SK-N-SH (cell line): Measurements from ENCODE around the gene MTHFD2L. TPM values are rescaled to one million over a fixed set of nuclear protein-coding genes. Genes with fewer than 3 reads are reported as not detected.
A peak's percentile ranks its signal among the peaks of the same experiment; 100 is the strongest.

Experiments used
- CTCF ChIA-PET: fragments of 300-600, 350-600 bp; formaldehyde crosslinking; extraction: SDS; loops from one replicate; lab custom pipeline; 2021; lab: Yijun Ruan, JAX
- POLR2A ChIA-PET: fragments of 350-600 bp; sonication (Branson Sonifier 250); formaldehyde crosslinking; extraction: SDS; loops from one replicate; lab custom pipeline; 2020; ENCODE audit warnings: antibody characterized with exemption, inconsistent platforms; lab: Yijun Ruan, JAX
- DNase-seq: peaks from one replicate; pipeline ENCODE4 v3.0.0; 2012
- H2AFZ ChIP-seq: fragments of 200-600 bp; sonication (generic); 2 replicates; pipeline ENCODE4 v1.8.1; 2016; ENCODE audit warnings: antibody characterized with exemption, mild to moderate bottlenecking, low read depth
- H3F3A ChIP-seq: fragments of 200-600 bp; sonication (generic); replicated peaks from 2 replicates; pipeline ENCODE3; 2016; ENCODE audit warnings: antibody characterized with exemption, mild to moderate bottlenecking; ENCODE audit not compliant: insufficient read depth
- H3K27ac ChIP-seq, 2 experiments: fragments of 200-500 bp in 1 of 2; fragments of 200-600 bp in 1 of 2; sonication (Bioruptor generic) in 1 of 2; sonication (generic), shearing (Covaris generic) in 1 of 2; 2 replicates each; pipeline versions ENCODE4 v1.5.1 to v1.6.1; 2014 to 2016; ENCODE audit warnings: low read depth in 2 of 2, inconsistent platforms in 1 of 2, low read length in 1 of 2, mild to moderate bottlenecking in 1 of 2, mixed read lengths in 1 of 2
- H3K27me3 ChIP-seq: fragments of 200-600 bp; sonication (generic), shearing (Covaris generic); 2 replicates; pipeline ENCODE4 v1.6.1; 2016; ENCODE audit warnings: mixed run types; ENCODE audit not compliant: insufficient read depth
- H3K36me3 ChIP-seq, 2 experiments: fragments of 200-500 bp in 1 of 2; fragments of 200-600 bp in 1 of 2; sonication (Bioruptor generic) in 1 of 2; sonication (generic) in 1 of 2; replicated peaks in 1 of 2; 2 replicates each; pipeline versions ENCODE3 to v1.5.1; 2014 to 2016; ENCODE audit warnings: low read length in 1 of 2, mild to moderate bottlenecking in 1 of 2; ENCODE audit not compliant: insufficient read depth in 2 of 2, control insufficient read depth in 1 of 2
- H3K4me1 ChIP-seq, 2 experiments: fragments of 200-500 bp in 1 of 2; fragments of 200-600 bp in 1 of 2; sonication (Bioruptor generic) in 1 of 2; sonication (generic), shearing (Covaris generic) in 1 of 2; 2 replicates each; pipeline versions ENCODE4 v1.5.1 to v1.6.1; 2014 to 2016; ENCODE audit warnings: low read depth in 1 of 2, low read length in 1 of 2, mixed run types in 1 of 2; ENCODE audit not compliant: insufficient read depth in 2 of 2, control insufficient read depth in 1 of 2
- H3K4me2 ChIP-seq: fragments of 200-600 bp; sonication (generic), shearing (Covaris generic); 2 replicates; pipeline ENCODE4 v1.6.1; 2017; ENCODE audit warnings: mixed run types
- H3K4me3 ChIP-seq, 2 experiments: fragments of 200-500 bp in 1 of 2; fragments of 200-600 bp in 1 of 2; sonication (Bioruptor generic) in 1 of 2; sonication (generic), shearing (Covaris generic) in 1 of 2; 2 replicates each; pipeline versions ENCODE4 v1.5.1 to v1.8.1; 2014 to 2016; ENCODE audit warnings: low read depth in 2 of 2, inconsistent platforms in 1 of 2, low read length in 1 of 2, mild to moderate bottlenecking in 1 of 2, mixed read lengths in 1 of 2, moderate library complexity in 1 of 2
- H3K79me2 ChIP-seq: fragments of 200-600 bp; sonication (generic); 2 replicates; pipeline ENCODE4 v1.8.1; 2017; ENCODE audit warnings: mild to moderate bottlenecking; ENCODE audit not compliant: insufficient read depth
- H3K9ac ChIP-seq: fragments of 200-600 bp; sonication (generic); 2 replicates; pipeline ENCODE4 v1.6.1; 2017; ENCODE audit warnings: mixed run types
- H3K9me2 ChIP-seq: fragments of 200-600 bp; sonication (generic); 2 replicates; pipeline ENCODE4 v1.6.1; 2017; ENCODE audit warnings: mixed run types
- H3K9me3 ChIP-seq: fragments of 200-600 bp; sonication (generic); 2 replicates; pipeline ENCODE4 v1.6.1; 2017; ENCODE audit warnings: mixed run types, mild to moderate bottlenecking, moderate library complexity
- H4K20me1 ChIP-seq: fragments of 200-600 bp; sonication (generic); 2 replicates; pipeline ENCODE4 v1.6.1; 2017; ENCODE audit warnings: mild to moderate bottlenecking, mixed run types; ENCODE audit not compliant: insufficient read depth
- CHD2 ChIP-seq: fragments of 150-350 bp; IDR thresholded peaks from 2 replicates; pipeline ENCODE4 v1.6.1; 2018; ENCODE audit warnings: low read length; ENCODE audit not compliant: partially characterized antibody
- EP300 ChIP-seq, 2 experiments: IDR thresholded peaks; 2 replicates each; pipeline versions ENCODE4 v1.4.0 to v1.6.1; 2012; ENCODE audit warnings: borderline replicate concordance in 1 of 2, low read depth in 1 of 2, low read length in 1 of 2
- FOXJ3 ChIP-seq: sonication (generic); formaldehyde crosslinking; IDR thresholded peaks from 2 replicates; pipeline ENCODE4 v1.5.1; 2020; ENCODE audit warnings: mild to moderate bottlenecking, missing genetic modification reagents
- FOXM1 ChIP-seq: IDR thresholded peaks from 2 replicates; pipeline ENCODE4 v1.4.0; 2012; ENCODE audit warnings: low read depth, mild to moderate bottlenecking
- GABPA ChIP-seq: IDR thresholded peaks from 2 replicates; pipeline ENCODE4 v1.4.0; 2012; ENCODE audit warnings: low read depth, mild to moderate bottlenecking
- NFIC ChIP-seq: IDR thresholded peaks from 2 replicates; pipeline ENCODE4 v1.4.0; 2012; ENCODE audit warnings: borderline replicate concordance
- NRF1 ChIP-seq: IDR thresholded peaks from 2 replicates; pipeline ENCODE4 v1.6.1; 2012; ENCODE audit warnings: low read depth, mild to moderate bottlenecking, low read length
- POLR2AphosphoS5 ChIP-seq: IDR thresholded peaks from 2 replicates; pipeline ENCODE4 v1.6.1; 2012; ENCODE audit warnings: low read depth, low read length
- RAD21 ChIP-seq: IDR thresholded peaks from 2 replicates; pipeline ENCODE4 v1.6.1; 2012; ENCODE audit warnings: mild to moderate bottlenecking, low read length
- RCOR1 ChIP-seq: fragments of 150-350 bp; IDR thresholded peaks from 2 replicates; pipeline ENCODE4 v1.6.1; 2017; ENCODE audit warnings: antibody characterized with exemption, low read length
- RFX5 ChIP-seq: IDR thresholded peaks from 2 replicates; pipeline ENCODE4 v1.6.1; 2012; ENCODE audit warnings: mild to moderate bottlenecking, improper control_type of control experiment, low read length
- SIN3A ChIP-seq: IDR thresholded peaks from 2 replicates; pipeline ENCODE4 v1.6.1; 2012; ENCODE audit warnings: low read depth, mild to moderate bottlenecking, low read length, moderate library complexity, borderline replicate concordance
- SMC3 ChIP-seq: IDR thresholded peaks from 2 replicates; pipeline ENCODE4 v1.6.1; 2012; ENCODE audit warnings: low read depth, low read length, improper control_type of control experiment
- TCF12 ChIP-seq: IDR thresholded peaks from 2 replicates; pipeline ENCODE4 v1.4.0; 2012
- YY1 ChIP-seq: IDR thresholded peaks from 2 replicates; pipeline ENCODE4 v1.4.0; 2012; ENCODE audit warnings: low read depth, mild to moderate bottlenecking
- WGBS: methylation state at CpG from one replicate; pipeline ENCODE4 v1.1.6; 2017; ENCODE audit warnings: low lambda C conversion rate; 5-methylcytosine and 5-hydroxymethylcytosine counted together
- polyA plus RNA-seq, 3 experiments: library from polyadenylated mRNA; depleted of rRNA; stranded (reverse); fragments of >200 nt; gene quantifications; 2 replicates each; pipeline ENCODE4 v1.2.3, GENCODE V29; 2012
- TF ChIP-seq, protein P1 (sequence below): IDR thresholded peaks from 2 replicates; pipeline ENCODE4 v1.4.0; 2012; ENCODE audit warnings: low read depth, borderline replicate concordance
- TF ChIP-seq, protein P2 (sequence below): IDR thresholded peaks from 2 replicates; pipeline ENCODE4; 2012
- TF ChIP-seq, protein P3 (sequence below): fragments of 200-600 bp; sonication (generic); IDR thresholded peaks from 2 replicates; pipeline ENCODE4 v1.6.1; 2017; ENCODE audit warnings: antibody characterized with exemption, mild to moderate bottlenecking, moderate library complexity
- TF ChIP-seq, protein P4 (sequence below): IDR thresholded peaks from 2 replicates; pipeline ENCODE4 v1.6.1; 2012; ENCODE audit warnings: mild to moderate bottlenecking, low read depth, low read length, moderate library complexity

MTHFD2L gene
- polyA plus RNA-seq, 1 of the 3 experiments (the other 2 are of a cell fraction): 4.8 TPM

DNA sequence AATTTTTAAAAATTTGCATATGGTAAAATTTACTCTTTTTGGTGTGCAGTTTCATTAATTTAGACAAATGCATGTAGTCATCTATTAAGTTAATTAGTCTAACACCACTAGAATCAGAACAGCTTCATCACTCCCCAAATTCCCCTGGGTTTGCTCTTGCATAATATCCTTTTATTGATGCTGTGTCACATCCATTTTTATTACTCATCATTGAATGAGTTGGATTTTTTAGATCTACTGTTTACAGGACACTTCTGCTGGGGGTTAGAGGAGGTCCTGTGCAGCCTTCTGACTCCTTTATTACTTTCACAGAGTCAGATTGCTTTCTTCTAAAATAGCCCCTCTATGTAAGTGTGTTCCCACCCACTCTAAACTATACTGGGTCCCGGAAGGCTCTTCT lies 65.9 kb downstream of the MTHFD2L start:
- H3K27ac ChIP-seq: no peak overlapping the region
- TF ChIP-seq RFX5: no peak
- TF ChIP-seq CHD2: no peak
- TF ChIP-seq SMC3: no peak
- TF ChIP-seq, all 33 proteins: peak for 0
- H3K4me3 ChIP-seq: no peak overlapping the region
- no peaks in the 10 kb centered on the region for H3K4me1 ChIP-seq
- DNase-seq: no peak
- 84% methylated on average over 1 of the region's 1 CpG for WGBS
- no peak overlapping the region for H2AFZ ChIP-seq
- no peaks in the 10 kb centered on the region for H3K9me2 ChIP-seq
- no peaks in the 10 kb centered on the region for H4K20me1 ChIP-seq
- H3K36me3 ChIP-seq: no peaks in the 10 kb centered on the region
- no peak overlapping the region for H3K9ac ChIP-seq
- no peaks in the 10 kb centered on the region for H3K9me3 ChIP-seq
- H3F3A ChIP-seq: no peaks in the 10 kb centered on the region
- ChIA-PET POLR2A (no interaction called here), CTCF (interaction anchor here (0.5 to 2.5 kb wide), 3 partner anchors 49 to 825 kb away, joined by 3 to 6 read pairs (median 5); no protein-coding TSS in a partner anchor)
- no peak overlapping the region for H3K4me2 ChIP-seq
- no peaks in the 10 kb centered on the region for H3K27me3 ChIP-seq
- H3K79me2 ChIP-seq: no peaks in the 10 kb centered on the region; the same call in 1 of the 2 replicates

DNA sequence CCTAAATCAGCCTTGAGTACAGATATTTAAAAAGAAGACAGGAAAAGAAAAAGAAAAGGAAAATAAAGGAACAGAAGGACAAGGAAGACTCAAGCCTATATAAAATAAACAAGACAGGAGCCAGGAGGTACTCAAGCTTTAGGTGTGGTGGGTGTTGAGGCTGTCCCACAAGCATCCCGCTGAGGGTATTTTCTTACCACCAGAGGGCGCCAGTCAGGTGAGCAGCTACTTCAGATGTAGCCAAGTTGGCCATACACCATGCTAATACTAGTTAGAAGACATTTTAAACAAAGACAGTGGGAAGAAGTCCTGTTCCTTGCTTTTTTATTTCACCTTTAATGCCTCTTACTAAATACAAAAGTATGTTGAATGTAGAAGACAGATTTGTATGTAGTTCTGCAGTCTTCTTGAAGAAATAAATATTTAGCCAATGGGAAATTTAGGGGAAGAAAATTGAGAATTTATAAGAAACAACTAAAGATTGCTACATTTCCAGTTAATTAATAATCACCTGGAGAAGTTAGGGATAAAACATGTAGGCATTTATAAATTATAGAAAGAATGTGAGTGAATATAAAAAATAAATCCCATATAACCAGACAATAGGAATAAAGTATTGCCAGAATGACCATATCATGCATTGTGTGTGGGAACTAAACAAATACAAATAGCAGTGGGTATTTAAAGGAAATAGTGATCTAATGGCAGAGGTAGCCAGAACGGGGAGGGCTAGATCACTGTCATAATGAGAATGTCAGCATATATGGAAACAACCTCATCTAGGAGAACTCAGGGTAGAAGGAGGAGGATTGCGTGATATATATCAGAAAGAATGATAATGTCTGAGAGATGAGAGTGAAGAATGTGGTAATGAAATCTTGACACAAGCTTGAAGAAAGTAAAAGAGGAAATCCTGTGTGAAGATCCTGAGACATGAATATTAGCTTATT lies 71.0 kb downstream of the MTHFD2L start:
- no peaks in the 10 kb centered on the region for H3F3A ChIP-seq
- no peaks in the 10 kb centered on the region for H4K20me1 ChIP-seq
- H3K36me3 ChIP-seq: no peaks in the 10 kb centered on the region
- no peaks in the 10 kb centered on the region; a peak in 1 of 4 replicates for H3K4me1 ChIP-seq
- no peaks in the 10 kb centered on the region for H3K79me2 ChIP-seq
- H3K9me3 ChIP-seq: no peaks in the 10 kb centered on the region
- H3K27ac ChIP-seq: no peak overlapping the region
- no peak overlapping the region for H3K4me2 ChIP-seq
- DNase-seq: peak; percentile 30
- no peak overlapping the region for H2AFZ ChIP-seq
- peak overlapping the region in 1 of 2 experiments; percentile 35; a peak in 1 of 4 replicates for H3K4me3 ChIP-seq
- no peak overlapping the region for H3K9ac ChIP-seq
- no peaks in the 10 kb centered on the region for H3K27me3 ChIP-seq
- 35% methylated on average over 4 of the region's 4 CpGs for WGBS
- no peaks in the 10 kb centered on the region for H3K9me2 ChIP-seq
- ChIA-PET POLR2A (interaction anchor here (0.6 kb wide), 1 partner anchor 16 kb away, joined by 3 read pairs; no protein-coding TSS in a partner anchor), CTCF (interaction anchor here (0.6 to 2.4 kb wide), 27 partner anchors 11 to 500 kb away, joined by 3 to 19 read pairs (median 6); partner anchors contain the start of gene EPGN)
- TF ChIP-seq, protein P1, sequence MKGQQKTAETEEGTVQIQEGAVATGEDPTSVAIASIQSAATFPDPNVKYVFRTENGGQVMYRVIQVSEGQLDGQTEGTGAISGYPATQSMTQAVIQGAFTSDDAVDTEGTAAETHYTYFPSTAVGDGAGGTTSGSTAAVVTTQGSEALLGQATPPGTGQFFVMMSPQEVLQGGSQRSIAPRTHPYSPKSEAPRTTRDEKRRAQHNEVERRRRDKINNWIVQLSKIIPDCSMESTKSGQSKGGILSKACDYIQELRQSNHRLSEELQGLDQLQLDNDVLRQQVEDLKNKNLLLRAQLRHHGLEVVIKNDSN: no peak
- TF ChIP-seq EP300 (IDR thresholded peaks at IDR 0.05; ENCODE audit: borderline replicate concordance in 1 of 2, low read depth in 1 of 2, low read length in 1 of 2): no peak
- TF ChIP-seq, protein P2, sequence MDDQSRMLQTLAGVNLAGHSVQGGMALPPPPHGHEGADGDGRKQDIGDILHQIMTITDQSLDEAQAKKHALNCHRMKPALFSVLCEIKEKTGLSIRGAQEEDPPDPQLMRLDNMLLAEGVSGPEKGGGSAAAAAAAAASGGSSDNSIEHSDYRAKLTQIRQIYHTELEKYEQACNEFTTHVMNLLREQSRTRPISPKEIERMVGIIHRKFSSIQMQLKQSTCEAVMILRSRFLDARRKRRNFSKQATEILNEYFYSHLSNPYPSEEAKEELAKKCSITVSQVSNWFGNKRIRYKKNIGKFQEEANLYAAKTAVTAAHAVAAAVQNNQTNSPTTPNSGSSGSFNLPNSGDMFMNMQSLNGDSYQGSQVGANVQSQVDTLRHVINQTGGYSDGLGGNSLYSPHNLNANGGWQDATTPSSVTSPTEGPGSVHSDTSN: no peak
- TF ChIP-seq, protein P3, sequence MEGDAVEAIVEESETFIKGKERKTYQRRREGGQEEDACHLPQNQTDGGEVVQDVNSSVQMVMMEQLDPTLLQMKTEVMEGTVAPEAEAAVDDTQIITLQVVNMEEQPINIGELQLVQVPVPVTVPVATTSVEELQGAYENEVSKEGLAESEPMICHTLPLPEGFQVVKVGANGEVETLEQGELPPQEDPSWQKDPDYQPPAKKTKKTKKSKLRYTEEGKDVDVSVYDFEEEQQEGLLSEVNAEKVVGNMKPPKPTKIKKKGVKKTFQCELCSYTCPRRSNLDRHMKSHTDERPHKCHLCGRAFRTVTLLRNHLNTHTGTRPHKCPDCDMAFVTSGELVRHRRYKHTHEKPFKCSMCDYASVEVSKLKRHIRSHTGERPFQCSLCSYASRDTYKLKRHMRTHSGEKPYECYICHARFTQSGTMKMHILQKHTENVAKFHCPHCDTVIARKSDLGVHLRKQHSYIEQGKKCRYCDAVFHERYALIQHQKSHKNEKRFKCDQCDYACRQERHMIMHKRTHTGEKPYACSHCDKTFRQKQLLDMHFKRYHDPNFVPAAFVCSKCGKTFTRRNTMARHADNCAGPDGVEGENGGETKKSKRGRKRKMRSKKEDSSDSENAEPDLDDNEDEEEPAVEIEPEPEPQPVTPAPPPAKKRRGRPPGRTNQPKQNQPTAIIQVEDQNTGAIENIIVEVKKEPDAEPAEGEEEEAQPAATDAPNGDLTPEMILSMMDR: peak; percentile 96
- no peak for TF ChIP-seq RCOR1
- TF ChIP-seq RAD21: peak; percentile 68
- TF ChIP-seq SMC3: peak; percentile 87
- no peak for TF ChIP-seq NRF1
- no peak for TF ChIP-seq RFX5
- TF ChIP-seq FOXJ3 (CRISPR knock-in tag): no peak
- TF ChIP-seq TCF12: no peak
- no peak for TF ChIP-seq GABPA
- TF ChIP-seq SIN3A: no peak
- no peak for TF ChIP-seq YY1
- no peak for TF ChIP-seq FOXM1
- TF ChIP-seq, protein P4, sequence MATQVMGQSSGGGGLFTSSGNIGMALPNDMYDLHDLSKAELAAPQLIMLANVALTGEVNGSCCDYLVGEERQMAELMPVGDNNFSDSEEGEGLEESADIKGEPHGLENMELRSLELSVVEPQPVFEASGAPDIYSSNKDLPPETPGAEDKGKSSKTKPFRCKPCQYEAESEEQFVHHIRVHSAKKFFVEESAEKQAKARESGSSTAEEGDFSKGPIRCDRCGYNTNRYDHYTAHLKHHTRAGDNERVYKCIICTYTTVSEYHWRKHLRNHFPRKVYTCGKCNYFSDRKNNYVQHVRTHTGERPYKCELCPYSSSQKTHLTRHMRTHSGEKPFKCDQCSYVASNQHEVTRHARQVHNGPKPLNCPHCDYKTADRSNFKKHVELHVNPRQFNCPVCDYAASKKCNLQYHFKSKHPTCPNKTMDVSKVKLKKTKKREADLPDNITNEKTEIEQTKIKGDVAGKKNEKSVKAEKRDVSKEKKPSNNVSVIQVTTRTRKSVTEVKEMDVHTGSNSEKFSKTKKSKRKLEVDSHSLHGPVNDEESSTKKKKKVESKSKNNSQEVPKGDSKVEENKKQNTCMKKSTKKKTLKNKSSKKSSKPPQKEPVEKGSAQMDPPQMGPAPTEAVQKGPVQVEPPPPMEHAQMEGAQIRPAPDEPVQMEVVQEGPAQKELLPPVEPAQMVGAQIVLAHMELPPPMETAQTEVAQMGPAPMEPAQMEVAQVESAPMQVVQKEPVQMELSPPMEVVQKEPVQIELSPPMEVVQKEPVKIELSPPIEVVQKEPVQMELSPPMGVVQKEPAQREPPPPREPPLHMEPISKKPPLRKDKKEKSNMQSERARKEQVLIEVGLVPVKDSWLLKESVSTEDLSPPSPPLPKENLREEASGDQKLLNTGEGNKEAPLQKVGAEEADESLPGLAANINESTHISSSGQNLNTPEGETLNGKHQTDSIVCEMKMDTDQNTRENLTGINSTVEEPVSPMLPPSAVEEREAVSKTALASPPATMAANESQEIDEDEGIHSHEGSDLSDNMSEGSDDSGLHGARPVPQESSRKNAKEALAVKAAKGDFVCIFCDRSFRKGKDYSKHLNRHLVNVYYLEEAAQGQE: no peak
- no peak for TF ChIP-seq CHD2
- TF ChIP-seq POLR2AphosphoS5: no peak
- TF ChIP-seq NFIC: no peak
